H1 (cell line): Measurements from ENCODE around the gene ASB4. TPM values are rescaled to one million over a fixed set of nuclear protein-coding genes. Genes with fewer than 3 reads are reported as not detected.

Experiments used
- CTCF ChIA-PET: fragments of 300-600 bp; sonication (Branson Sonifier 250); formaldehyde crosslinking; loops from one replicate; lab custom pipeline; 2021; ENCODE audit not compliant: partially characterized antibody; lab: Charles Lee
- POLR2A ChIA-PET: fragments of 300-600 bp; sonication (Branson Sonifier 250); formaldehyde crosslinking; loops from one replicate; lab custom pipeline; 2021; ENCODE audit warnings: inconsistent platforms; ENCODE audit not compliant: partially characterized antibody; lab: Charles Lee
- DNase-seq, 2 experiments: peaks; one replicate each; pipeline versions ENCODE4 v3.0.0 to v3.0.0-alpha.2; 2010 to 2022; ENCODE audit warnings: low spot score in 2 of 2, low read depth in 1 of 2, mixed read lengths in 1 of 2
- FAIRE-seq: peaks from 2 replicates; lab custom pipeline; 2011; peaks lifted over from hg19 to GRCh38; lab: Jason Lieb, UNC
- H2AFZ ChIP-seq: 2 replicates; pipeline ENCODE4 v1.8.1; 2012; ENCODE audit warnings: low read length, inconsistent platforms
- H2AK5ac ChIP-seq: 2 replicates; pipeline ENCODE4 v1.6.1; 2013; ENCODE audit warnings: low read depth, low read length
- H2BK120ac ChIP-seq: replicated peaks from 2 replicates; pipeline ENCODE3; 2013; ENCODE audit warnings: low read depth, low read length, inconsistent platforms
- H2BK12ac ChIP-seq: 2 replicates; pipeline ENCODE4 v1.6.1; 2013; ENCODE audit warnings: low read depth, low read length
- H2BK15ac ChIP-seq: 2 replicates; pipeline ENCODE4 v1.6.1; 2013; ENCODE audit warnings: low read length
- H2BK20ac ChIP-seq: 2 replicates; pipeline ENCODE4 v1.6.1; 2013; ENCODE audit warnings: low read length
- H2BK5ac ChIP-seq: 2 replicates; pipeline ENCODE4 v1.6.1; 2013; ENCODE audit warnings: low read depth, low read length
- H3K14ac ChIP-seq: 2 replicates; pipeline ENCODE4 v1.6.1; 2013; ENCODE audit warnings: inconsistent platforms; ENCODE audit not compliant: insufficient read length
- H3K18ac ChIP-seq: 2 replicates; pipeline ENCODE4 v1.6.1; 2013; ENCODE audit warnings: low read length; ENCODE audit errors: extremely low read depth
- H3K23ac ChIP-seq: 2 replicates; pipeline ENCODE4 v1.6.1; 2013; ENCODE audit warnings: inconsistent platforms; ENCODE audit not compliant: insufficient read length
- H3K23me2 ChIP-seq: 2 replicates; pipeline ENCODE4 v1.6.1; 2013; ENCODE audit warnings: low read depth, low read length
- H3K27ac ChIP-seq: 2 replicates; pipeline ENCODE4 v1.6.1; 2011; ENCODE audit warnings: low read depth, low read length, inconsistent platforms
- H3K27me3 ChIP-seq, 4 experiments: replicated peaks in 1 of 4; 1 replicate in 1 of 4; 2 replicates in 3 of 4; pipeline versions ENCODE4 v1.6.1 to v1.8.1; 2011 to 2013; ENCODE audit warnings: low read length in 3 of 4, mild to moderate bottlenecking in 3 of 4, inconsistent platforms in 2 of 4, mixed read lengths in 2 of 4, moderate library complexity in 1 of 4; ENCODE audit not compliant: control insufficient read depth in 3 of 4, insufficient read depth in 3 of 4; ENCODE audit errors: extremely low read depth in 1 of 4
- H3K36me3 ChIP-seq, 4 experiments: 2 replicates each; pipeline versions ENCODE4 v1.6.1 to v1.8.1; 2011 to 2013; ENCODE audit warnings: mild to moderate bottlenecking in 4 of 4, low read length in 3 of 4, moderate library complexity in 2 of 4, control low read depth in 1 of 4, inconsistent platforms in 1 of 4; ENCODE audit not compliant: insufficient read depth in 4 of 4, control insufficient read depth in 2 of 4
- H3K4ac ChIP-seq: replicated peaks from 2 replicates; pipeline ENCODE3; 2013; ENCODE audit warnings: low read length, low read depth, mixed read lengths, inconsistent platforms; ENCODE audit not compliant: insufficient read length
- H3K4me1 ChIP-seq, 4 experiments: replicated peaks in 1 of 4; 1 replicate in 1 of 4; 2 replicates in 3 of 4; pipeline versions ENCODE4 v1.6.1 to v1.8.1; 2011 to 2013; ENCODE audit warnings: low read length in 3 of 4, inconsistent platforms in 2 of 4, mixed read lengths in 1 of 4; ENCODE audit not compliant: insufficient read depth in 4 of 4, control insufficient read depth in 3 of 4
- H3K4me2 ChIP-seq, 2 experiments: 2 replicates each; pipeline versions ENCODE4 v1.6.1 to v1.8.1; 2011 to 2013; ENCODE audit warnings: low read depth in 2 of 2, low read length in 2 of 2, control low read depth in 1 of 2, inconsistent platforms in 1 of 2, mild to moderate bottlenecking in 1 of 2; ENCODE audit not compliant: insufficient read depth in 1 of 2
- H3K4me3 ChIP-seq, 4 experiments: fragments of 200-600, 300-600 bp in 1 of 4; sonication (generic), shearing (Covaris generic), sonication (Bioruptor Twin) in 1 of 4; 2 replicates each; pipeline versions ENCODE4 v1.5.1 to v1.8.1; 2011 to 2016; ENCODE audit warnings: low read length in 4 of 4, low read depth in 3 of 4, control low read depth in 2 of 4, inconsistent platforms in 2 of 4, mild to moderate bottlenecking in 2 of 4, mixed read lengths in 1 of 4, moderate library complexity in 1 of 4; ENCODE audit not compliant: insufficient read depth in 2 of 4; ENCODE audit errors: extremely low read depth in 1 of 4
- H3K56ac ChIP-seq: replicated peaks from 2 replicates; pipeline ENCODE3; 2013; ENCODE audit warnings: low read depth, mild to moderate bottlenecking, mixed read lengths, low read length, inconsistent platforms; ENCODE audit not compliant: insufficient read length
- H3K79me1 ChIP-seq: 2 replicates; pipeline ENCODE4 v1.6.1; 2013; ENCODE audit warnings: low read depth, low read length, control low read depth
- H3K79me2 ChIP-seq, 2 experiments: 2 replicates each; pipeline versions ENCODE4 v1.6.1 to v1.8.1; 2012 to 2013; ENCODE audit warnings: low read length in 2 of 2, mild to moderate bottlenecking in 2 of 2, inconsistent platforms in 1 of 2; ENCODE audit not compliant: insufficient read depth in 2 of 2, control insufficient read depth in 1 of 2
- H3K9ac ChIP-seq, 4 experiments: replicated peaks in 1 of 4; 1 replicate in 1 of 4; 2 replicates in 3 of 4; pipeline versions ENCODE4 v1.6.1 to v1.8.1; 2011 to 2013; ENCODE audit warnings: low read depth in 3 of 4, low read length in 3 of 4, control low read depth in 2 of 4, mild to moderate bottlenecking in 2 of 4, moderate library complexity in 2 of 4, inconsistent platforms in 1 of 4; ENCODE audit errors: extremely low read depth in 1 of 4
- H3K9me3 ChIP-seq, 2 experiments: 2 replicates each; pipeline versions ENCODE4 v1.6.1 to v1.8.1; 2012 to 2013; ENCODE audit warnings: mild to moderate bottlenecking in 2 of 2, moderate library complexity in 2 of 2, control low read depth in 1 of 2, inconsistent platforms in 1 of 2, low read depth in 1 of 2, low read length in 1 of 2, mixed read lengths in 1 of 2; ENCODE audit not compliant: insufficient read depth in 2 of 2
- H4K20me1 ChIP-seq, 2 experiments: replicated peaks in 1 of 2; 2 replicates each; pipeline versions ENCODE3 to v1.8.1; 2011 to 2013; ENCODE audit warnings: inconsistent platforms in 2 of 2, low read length in 2 of 2, mild to moderate bottlenecking in 1 of 2; ENCODE audit not compliant: insufficient read depth in 2 of 2, control insufficient read depth in 1 of 2
- H4K5ac ChIP-seq: 2 replicates; pipeline ENCODE4 v1.6.1; 2013; ENCODE audit warnings: low read length, low read depth, mixed read lengths, inconsistent platforms; ENCODE audit not compliant: insufficient read length
- H4K8ac ChIP-seq: 2 replicates; pipeline ENCODE4 v1.8.0; 2013; ENCODE audit warnings: mild to moderate bottlenecking, moderate library complexity, low read length, inconsistent platforms; ENCODE audit not compliant: insufficient read depth; ENCODE audit errors: extremely low read depth
- H4K91ac ChIP-seq: replicated peaks from 2 replicates; pipeline ENCODE3; 2013; ENCODE audit warnings: low read length, mixed read lengths, inconsistent platforms; ENCODE audit not compliant: insufficient read length
- GABPA ChIP-seq: IDR thresholded peaks from 2 replicates; pipeline ENCODE4 v1.6.1; 2011; ENCODE audit warnings: mild to moderate bottlenecking, low read length, moderate library complexity, borderline replicate concordance; ENCODE audit not compliant: insufficient read depth
- KDM1A ChIP-seq: fragments of 200-600, 300-600 bp; sonication (generic); IDR thresholded peaks from 2 replicates; pipeline ENCODE4 v1.7.1; 2016; ENCODE audit warnings: mild to moderate bottlenecking, low read length, borderline replicate concordance
- RFX5 ChIP-seq: IDR thresholded peaks from 2 replicates; pipeline ENCODE4 v1.6.1; 2011; ENCODE audit warnings: low read depth, low read length, improper control_type of control experiment, borderline replicate concordance
- SIRT6 ChIP-seq: IDR thresholded peaks from one replicate; pipeline ENCODE4 v1.7.1; 2012; ENCODE audit warnings: low read length, inconsistent platforms
- USF2 ChIP-seq: IDR thresholded peaks from 2 replicates; pipeline ENCODE4 v1.6.1; 2011; ENCODE audit warnings: low read length, improper control_type of control experiment
- YY1 ChIP-seq: IDR thresholded peaks from 2 replicates; pipeline ENCODE4 v1.6.1; 2011; ENCODE audit warnings: low read depth, mild to moderate bottlenecking, low read length
- WGBS, 2 experiments: shearing (Covaris generic) in 1 of 2; methylation state at CpG; one replicate each; pipeline versions ENCODE4 v1.1.6 to v1.1.7; 2013 to 2015; ENCODE audit warnings: low lambda C conversion rate in 2 of 2, mixed read lengths in 2 of 2, inconsistent platforms in 1 of 2, low coverage in 1 of 2, missing lambda C conversion rate in 1 of 2; ENCODE audit not compliant: insufficient replicate concordance in 2 of 2, insufficient coverage in 1 of 2, insufficient read length in 1 of 2; ENCODE audit errors: extremely low coverage in 1 of 2, missing lambda C conversion rate in 1 of 2; 5-methylcytosine and 5-hydroxymethylcytosine counted together
- polyA plus RNA-seq, 7 experiments: library from polyadenylated mRNA; depleted of rRNA in 3 of 7; stranded (reverse) in 5 of 7; unstranded in 2 of 7; fragments of >200 nt in 5 of 7; fragments of 200-250 nt in 2 of 7; gene quantifications; 1 replicate in 5 of 7; 2 replicates in 1 of 7; 4 replicates in 1 of 7; pipeline versions ENCODE4 v1.2.1 to v1.2.3, GENCODE V29; 2011 to 2013; ENCODE audit warnings: missing spikeins in 2 of 7, mixed read lengths in 2 of 7
- total RNA-seq: library from RNA; stranded (reverse); fragmentation: NEBNext Ultra II Directional; extraction: Animal tissue kit (Norgen Biotek cat#: 25700); gene quantifications from 2 replicates; pipeline ENCODE4 v1.2.1, GENCODE V29; 2021

The ASB4 gene
- total and polyA plus RNA-seq, 2 of the 8 experiments (the other 6 are each of a cell fraction or from before 2014, with no cell fraction given) = not detected

GRCh38 chr7:95511716-95512260 lies 26.0 kb downstream of the ASB4 start:
- Histone ChIP-seq H2BK15ac (peak overlapping the region; percentile 88; the same call in 1 of the 2 replicates), H3K18ac (no peak overlapping the region), H3K4me1 (peaks cover 0 to 4% (median 0%) of the 10 kb centered on the region in 4 experiments; a peak in 1 of 7 replicates), H2BK5ac (no peak overlapping the region), H2BK20ac (peak overlapping the region; percentile 10; the same call in 1 of the 2 replicates), H3K79me2 (no peaks in the 10 kb centered on the region), H3K79me1 (no peaks in the 10 kb centered on the region), H3K4me2 (peak overlapping the region in 1 of 2 experiments; percentile 46; a peak in 2 of 4 replicates), H2AK5ac (no peak overlapping the region), H3K23ac (no peak overlapping the region), H3K4me3 (no peak overlapping the region), H3K9me3 (no peaks in the 10 kb centered on the region), H3K9ac (no peak overlapping the region), H3K36me3 (no peaks in the 10 kb centered on the region), H2AFZ (peak overlapping the region; percentile 100), H4K91ac (no peak overlapping the region), H2BK12ac (no peak overlapping the region), H4K20me1 (no peaks in the 10 kb centered on the region), H3K14ac (no peak overlapping the region), H3K56ac (no peak overlapping the region), H3K27ac (no peak overlapping the region), H3K4ac (no peak overlapping the region), H4K8ac (no peak overlapping the region), H3K23me2 (no peaks in the 10 kb centered on the region), H4K5ac (no peak overlapping the region), H2BK120ac (no peak overlapping the region), H3K27me3 (no peaks in the 10 kb centered on the region)
- peak; percentile 77 for FAIRE-seq
- ChIA-PET CTCF (interaction anchor here (0.6 to 11.9 kb wide), 46 partner anchors 8 to 1062 kb away, joined by 3 to 256 read pairs (median 6); partner anchors contain the start of genes ASB4 and PON3), POLR2A (interaction anchor here (0.7 to 1.1 kb wide), 2 partner anchors 32 to 175 kb away, joined by 3 read pairs; no protein-coding TSS in a partner anchor)
- WGBS, 2 experiments = 52% methylated on average over 6 of the region's 6 CpGs; no CpG with 5 or more reads in 1 of the 2 experiments
- peak in 1 of 2 experiments; percentile 73 for DNase-seq
- no peak for TF ChIP-seq YY1
- no peak for TF ChIP-seq RFX5
- TF ChIP-seq SIRT6 = no peak
- TF ChIP-seq USF2 = no peak
- no peak for TF ChIP-seq GABPA
- no peak for TF ChIP-seq KDM1A
